Stimulated activated CD4-positive, alpha-beta T cell treated with anti-CD3 and anti-CD28 coated beads, Interleukin-15, amount 100 ng/mL, for 1 hour (primary cell): ENCODE measurements around the gene TUBB2A.
"Not testable (repeated sequence)": the region's sequence is repeated elsewhere in the genome, so short reads cannot be mapped to it uniquely, and the experiment has no call there.

ENCODE experiments used
- DNase-seq, 2 donors: peaks; one replicate each; pipeline ENCODE4 v3.0.0-alpha.2; 2020; ENCODE audit warnings: low read depth in 1 of 2, low spot score in 1 of 2

Gene TUBB2A

DNA sequence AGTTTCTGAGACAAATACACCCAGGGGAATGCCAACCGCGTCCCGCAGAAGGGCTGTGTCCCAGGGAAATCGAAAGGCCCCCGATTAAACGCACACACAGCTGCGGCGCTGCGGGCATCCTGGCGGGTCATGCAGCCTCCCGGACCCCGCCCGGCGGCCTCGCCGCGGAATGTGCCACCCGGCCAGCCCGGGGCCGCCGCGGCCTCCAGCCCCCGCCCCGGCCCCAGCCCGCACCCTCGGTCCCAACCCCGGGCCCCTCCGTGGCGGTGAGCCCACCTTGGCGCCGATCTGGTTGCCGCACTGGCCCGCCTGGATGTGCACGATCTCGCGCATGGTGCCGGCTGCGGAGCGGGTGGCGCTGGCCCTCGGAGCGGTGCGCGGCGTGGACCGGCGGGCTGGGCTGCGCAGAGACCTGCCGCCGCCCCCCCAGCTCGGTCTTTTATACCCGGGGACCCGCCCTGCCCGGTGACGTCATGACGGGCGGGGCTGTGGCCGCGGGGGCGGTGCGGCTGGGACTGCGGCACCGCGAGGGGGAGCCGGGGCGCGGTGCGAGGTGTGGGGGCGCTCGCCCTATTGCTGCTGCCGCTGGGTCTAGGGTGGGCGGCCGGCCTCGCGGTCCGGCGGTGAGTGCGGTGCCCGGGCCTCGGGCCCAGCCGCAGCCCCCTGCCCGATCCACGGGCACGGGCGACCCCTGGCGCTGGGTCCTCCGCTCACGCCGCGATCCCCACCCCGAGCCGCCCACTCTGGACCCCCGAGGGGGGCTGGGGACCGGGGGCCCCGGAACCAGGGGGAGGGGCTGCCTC lies at the start of gene TUBB2A:
Gene TUBB2A, minus strand, starts transcription at position 414 of the 803 bp plus-strand sequence. Its CDS starts 81 bp downstream, at position 333.
- peak; percentile 80 to 88 for DNase-seq

DNA sequence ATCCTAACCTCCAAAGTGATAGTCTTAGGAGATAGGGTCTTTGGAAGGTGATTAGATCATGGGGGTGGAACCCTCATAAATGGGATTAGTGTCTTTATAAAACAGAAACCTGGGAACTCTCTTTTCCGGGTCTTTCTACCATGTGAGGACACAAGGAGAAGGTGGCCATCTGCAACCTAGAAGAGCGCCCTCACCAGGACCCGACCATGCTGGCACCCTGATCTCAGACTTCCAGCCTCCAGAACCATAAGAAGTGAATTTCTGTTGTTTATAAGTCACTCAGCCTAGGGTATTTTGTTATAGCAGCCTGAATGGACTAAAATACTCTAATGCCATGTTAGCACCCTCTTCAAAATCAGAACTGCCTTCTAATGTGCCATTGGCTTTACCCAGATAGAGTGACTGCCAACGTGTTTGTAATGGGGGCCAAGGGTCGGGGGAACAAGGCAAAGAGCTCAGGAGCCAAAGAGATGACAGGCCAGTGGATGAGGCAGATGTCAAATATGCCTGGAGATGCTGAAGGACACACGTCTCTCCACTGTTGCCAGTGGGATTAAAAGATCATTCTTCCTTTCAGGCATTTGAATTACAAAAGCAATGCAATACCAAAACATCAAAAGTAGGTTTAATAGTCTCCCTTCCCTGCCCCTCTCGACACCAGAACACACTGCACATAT lies 49.1 kb upstream of the TUBB2A start:
- no peak for DNase-seq

DNA sequence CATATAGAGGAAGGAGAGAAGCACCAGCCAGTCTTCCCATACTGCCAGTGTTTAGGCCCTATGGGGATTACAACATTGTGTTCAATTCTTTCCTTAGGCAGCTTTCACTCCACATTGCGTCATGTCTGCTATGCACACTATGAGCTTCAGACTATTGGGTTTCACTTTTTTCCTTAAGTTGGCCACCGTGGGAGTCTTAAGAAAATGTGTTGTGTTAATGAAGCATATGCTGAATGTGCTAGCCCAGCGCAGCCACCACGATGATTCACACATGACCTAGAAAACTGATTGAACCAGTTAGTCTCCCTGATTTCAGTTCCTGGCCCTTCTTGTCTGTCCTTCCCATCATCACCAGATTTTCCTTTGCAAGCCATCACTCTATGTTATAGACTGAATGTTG lies 48.6 kb upstream of the TUBB2A start:
- DNase-seq = no peak

DNA sequence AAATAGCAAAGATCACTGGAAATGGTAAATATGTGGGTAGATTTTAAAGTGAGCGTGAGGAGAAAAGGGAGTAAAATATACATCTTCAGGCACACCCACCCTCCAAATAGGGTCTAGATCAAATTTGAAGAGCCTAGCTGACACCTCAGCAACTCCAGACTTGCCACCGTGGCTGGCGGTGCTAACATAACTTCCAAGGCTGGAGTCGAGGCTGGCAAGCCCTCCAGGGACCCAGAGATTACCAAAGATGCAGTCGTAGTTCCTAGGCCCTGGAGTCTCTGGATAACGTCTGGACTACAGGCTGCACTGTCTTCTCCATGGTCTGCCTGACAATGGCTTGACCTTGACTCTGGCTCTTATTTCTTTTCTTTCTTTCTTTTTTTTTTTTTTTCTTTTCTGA lies 47.6 kb upstream of the TUBB2A start:
- no peak for DNase-seq

DNA sequence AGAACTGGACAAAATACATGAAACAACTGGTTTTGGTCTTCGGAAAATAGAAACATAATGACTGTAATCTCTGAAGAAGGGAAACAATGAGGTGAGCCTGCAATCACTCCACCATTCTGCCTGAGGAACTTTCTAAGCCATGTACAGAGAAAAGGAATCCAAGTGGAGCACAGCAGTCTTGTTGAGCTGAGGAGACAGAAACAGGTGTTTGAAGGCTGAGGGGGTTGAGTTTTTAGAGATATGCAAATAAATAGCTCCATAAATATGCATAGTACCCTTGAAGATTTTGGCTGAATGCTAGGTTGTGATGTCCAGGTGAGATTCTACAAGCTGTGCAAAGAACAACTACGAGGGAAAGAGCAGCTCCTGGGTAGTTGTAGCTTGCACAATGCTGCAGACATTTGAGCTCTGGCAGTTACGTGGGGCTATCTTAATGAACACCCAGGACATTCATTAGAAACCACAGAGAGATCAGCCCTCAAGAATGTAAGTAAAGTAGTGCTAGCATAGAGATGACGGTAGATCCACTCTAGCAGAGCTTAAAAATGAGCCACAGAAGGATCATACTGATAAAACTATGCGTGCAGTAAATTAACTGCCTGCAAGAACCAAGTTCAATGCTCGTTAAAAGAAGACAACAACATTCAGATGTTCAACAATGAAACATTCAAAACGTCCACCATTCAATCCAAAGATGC lies 45.8 kb upstream of the TUBB2A start:
- no peak for DNase-seq

DNA sequence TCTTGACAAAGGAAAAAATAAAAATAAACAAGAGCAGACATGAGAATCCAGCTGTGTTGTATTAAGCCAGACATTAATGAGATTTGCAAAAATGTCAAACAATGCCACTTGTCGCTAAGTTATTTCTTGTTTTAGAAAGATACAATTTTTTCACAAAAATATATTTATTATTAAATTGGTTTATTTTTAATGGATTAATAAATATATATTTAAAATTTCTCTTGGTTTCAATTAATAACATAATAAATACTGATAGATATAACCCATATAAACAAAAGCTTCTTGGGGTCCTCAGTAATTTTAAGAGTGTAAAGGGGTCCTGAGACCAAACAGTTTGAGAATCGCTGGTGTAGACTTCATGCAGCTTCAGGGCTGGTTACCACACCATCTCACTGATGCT lies 44.0 kb upstream of the TUBB2A start:
- no peak for DNase-seq

DNA sequence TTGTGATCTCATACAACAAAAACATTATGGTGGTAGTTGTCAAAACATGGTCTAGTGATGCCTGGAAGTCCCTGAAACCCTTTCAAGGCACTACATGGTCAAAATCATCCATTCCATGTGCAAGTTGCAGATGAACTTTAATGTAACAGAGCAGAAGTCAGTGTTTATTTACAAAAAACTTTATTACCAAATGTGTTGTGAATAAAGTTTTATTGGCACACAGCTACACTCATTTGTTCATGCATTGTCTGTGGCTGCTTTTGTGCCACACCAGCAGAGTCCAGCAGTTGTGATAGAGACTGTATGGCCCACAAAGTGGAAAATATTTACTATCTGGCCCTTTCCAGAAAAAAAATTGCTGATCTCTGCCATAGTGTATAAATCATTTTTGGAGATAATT lies 43.3 kb upstream of the TUBB2A start:
- DNase-seq = no peak

DNA sequence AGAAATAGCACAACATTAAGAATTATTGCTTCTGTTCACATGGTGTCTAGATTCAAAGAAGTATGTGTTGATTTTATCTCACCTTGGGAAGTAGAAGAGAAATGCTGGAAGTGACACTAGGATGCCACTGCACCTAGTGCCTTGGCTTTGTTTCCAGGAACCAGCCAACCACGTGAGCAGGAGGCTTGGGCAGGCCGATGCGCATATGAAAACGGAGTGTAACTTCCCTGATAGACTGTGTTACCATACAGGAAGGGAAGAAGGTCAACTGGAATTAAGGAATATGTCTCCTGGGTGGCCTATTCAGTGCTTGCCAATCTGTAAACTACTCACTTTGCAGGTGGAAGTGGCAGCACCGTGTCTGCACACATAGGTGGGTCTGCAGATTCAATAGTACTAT lies 42.0 kb upstream of the TUBB2A start:
- no peak for DNase-seq

DNA sequence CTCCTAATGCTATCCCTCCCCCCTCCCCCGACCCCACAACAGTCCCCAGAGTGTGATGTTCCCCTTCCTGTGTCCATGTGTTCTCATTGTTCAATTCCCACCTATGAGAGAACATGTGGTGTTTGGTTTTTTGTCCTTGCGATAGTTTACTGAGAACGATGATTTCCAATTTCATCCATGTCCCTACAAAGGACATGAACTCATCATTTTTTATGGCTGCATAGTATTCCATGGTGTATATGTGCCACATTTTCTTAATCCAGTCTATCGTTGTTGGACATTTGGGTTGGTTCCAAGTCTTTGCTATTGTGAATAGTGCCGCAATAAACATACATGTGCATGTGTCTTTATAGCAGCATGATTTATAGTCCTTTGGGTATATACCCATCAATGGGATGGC lies 40.4 kb upstream of the TUBB2A start:
- DNase-seq = not testable (repeated sequence)

DNA sequence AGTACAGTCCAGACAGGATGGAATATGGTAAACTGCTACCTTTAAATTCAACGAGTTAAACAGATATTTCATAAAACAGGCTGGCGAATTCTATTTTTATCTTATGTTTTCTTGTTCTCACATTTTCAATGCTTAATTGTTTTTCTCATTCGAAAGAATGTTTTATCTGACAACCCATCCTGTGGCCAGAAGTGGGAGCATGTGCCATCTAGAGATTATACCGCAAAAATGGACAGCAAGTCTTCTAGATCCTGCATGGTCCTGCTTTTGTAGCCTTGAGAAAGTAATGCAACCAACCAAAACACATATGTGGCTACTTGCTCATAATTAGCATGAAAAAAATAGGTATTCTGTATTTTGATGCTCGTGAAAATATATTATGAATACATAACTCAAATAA lies 39.4 kb upstream of the TUBB2A start:
- DNase-seq = no peak

DNA sequence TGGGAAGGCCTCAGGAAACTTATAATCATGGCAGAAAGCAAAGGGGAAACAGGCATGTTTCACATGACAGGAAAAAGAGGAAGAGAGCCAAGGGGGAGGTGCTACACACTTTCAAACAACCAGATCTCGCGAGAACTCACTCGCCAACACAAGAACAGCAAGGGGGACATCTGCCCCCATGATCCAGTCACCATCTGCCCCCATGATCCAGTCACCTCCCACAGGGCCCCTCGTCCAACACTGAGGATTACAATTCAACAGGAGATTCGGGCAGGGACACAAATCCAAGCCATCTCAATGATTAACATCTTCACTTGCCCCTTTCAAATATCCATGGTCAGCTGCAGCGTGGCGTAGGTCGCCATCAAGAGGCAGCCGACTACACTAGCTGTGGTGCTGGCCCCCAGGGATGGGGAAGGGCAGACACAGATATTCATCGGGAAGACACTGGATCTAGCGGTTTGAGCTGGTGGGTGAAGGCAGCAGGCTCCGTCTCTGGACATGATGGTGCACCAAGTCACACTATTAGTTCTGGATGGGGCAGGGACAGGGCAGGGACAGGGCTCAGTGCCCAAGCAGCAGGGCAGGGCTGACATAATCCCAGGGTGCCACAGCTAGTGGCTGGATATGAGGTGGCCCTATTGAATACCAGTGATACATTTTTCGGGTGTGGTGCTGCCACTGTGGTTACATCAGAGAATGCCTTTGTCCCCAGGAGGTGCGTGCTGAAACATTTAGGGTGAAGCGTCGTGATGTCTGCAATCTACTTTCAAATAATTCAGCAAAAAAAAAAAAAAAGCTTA lies 38.6 kb upstream of the TUBB2A start:
- no peak for DNase-seq

DNA sequence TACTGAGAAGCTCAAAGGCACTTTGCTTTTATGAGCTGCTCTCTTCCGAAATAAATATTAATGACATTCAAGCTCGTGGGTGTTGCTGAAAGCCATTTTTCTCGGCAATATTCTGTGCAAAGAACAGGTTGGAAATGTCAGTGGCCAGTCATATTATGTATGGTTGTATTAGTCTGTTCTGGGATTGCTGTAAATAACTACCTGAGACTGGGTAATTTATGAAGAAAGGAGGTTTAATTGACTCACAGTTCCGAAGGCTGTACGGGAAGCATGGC lies 38.0 kb upstream of the TUBB2A start:
- no peak for DNase-seq

DNA sequence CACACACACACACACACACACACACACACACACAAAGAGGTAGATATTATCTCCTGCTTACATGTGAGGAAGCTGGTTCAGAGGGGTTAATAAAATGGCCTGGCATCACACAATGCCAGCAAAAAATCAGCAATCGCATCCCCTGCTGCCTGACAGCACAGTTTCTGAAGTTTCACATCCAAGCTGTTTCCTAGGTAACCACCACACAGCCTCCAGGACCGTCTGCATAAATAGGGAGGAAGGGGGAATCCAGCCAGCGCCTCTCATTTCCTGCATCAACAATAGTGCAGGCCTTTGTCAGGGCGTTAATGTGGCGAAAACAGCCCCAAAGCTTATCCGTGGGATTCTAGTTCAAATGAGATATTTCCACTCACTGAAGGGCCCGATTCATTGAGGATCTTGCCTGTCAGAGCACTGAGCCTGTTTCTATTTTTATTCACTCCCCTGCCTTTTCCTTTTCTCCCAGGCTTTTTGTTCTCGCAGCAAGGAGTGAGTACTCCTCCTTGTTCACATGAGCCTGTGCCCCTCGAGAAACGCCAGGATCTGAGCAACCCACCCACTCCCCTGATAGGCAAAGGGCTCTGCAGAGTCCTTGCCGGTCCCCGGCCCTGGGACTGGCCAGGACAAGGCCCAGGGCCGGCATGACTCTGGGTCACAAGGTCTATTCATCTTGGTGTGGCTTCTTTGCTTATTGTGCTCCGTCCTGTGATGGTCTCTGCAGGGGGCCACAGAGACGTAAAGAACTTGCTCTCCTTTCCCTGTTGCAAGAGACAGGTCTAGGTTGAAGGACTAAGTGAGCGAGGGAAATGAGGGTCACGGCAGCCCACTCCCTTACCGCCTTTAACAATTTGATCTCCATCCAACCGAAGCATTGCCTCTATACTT lies 37.4 kb upstream of the TUBB2A start:
- DNase-seq = no peak

DNA sequence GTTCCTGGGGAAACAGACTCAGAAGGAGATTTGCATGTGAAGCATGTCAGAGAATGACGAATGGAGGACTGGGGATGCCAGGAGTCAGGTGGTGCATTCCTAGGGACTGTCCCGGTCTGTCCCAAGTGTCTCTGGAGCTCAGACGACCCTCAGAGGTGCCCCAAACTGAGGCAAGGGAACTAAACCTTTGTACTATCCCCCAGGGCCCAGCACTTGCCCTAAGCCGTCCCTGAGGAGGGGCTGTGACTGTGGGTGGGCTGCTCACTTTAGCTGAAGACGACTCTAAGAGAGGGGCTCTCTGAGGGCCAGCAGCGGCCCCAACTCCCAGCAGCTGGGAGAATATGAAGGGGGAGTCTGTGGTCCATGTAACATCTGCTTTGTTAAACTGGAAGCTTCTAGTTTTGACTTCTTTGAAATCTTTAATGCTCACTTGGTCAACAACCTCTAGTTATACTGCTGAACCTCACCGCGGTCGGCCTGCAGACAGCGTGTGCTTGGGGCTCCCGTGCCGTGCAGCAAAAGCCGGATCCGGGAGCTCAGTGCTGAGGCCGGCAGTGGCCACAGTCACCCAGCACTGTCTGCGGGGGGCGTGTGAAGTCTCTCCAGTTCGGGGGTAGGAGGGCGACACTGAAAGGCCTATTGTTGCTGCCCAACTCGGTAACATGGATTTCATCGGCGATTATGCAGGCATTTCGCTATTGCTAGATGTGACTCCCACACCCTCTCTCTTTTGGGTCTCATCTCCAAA lies 35.9 kb upstream of the TUBB2A start:
- DNase-seq = no peak

DNA sequence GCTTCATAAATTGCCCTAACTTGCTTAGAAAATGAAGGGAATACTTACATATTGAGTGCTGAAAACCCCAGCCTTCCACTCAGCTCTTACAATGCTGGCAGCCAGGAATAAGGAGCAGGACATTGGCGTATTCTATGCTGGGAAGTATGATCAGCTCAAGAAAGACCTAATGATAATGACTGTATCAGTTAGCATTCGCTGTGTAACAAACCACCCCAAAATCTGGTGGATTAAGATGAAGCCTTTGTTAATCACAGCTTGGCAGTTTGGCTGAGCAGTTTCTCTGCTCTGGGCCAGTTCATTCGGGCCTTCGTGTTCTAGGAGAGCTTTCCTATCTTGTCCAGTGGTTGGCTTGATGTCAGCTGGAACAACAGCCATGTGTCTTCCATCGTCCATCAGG lies 33.4 kb upstream of the TUBB2A start:
- DNase-seq = no peak

DNA sequence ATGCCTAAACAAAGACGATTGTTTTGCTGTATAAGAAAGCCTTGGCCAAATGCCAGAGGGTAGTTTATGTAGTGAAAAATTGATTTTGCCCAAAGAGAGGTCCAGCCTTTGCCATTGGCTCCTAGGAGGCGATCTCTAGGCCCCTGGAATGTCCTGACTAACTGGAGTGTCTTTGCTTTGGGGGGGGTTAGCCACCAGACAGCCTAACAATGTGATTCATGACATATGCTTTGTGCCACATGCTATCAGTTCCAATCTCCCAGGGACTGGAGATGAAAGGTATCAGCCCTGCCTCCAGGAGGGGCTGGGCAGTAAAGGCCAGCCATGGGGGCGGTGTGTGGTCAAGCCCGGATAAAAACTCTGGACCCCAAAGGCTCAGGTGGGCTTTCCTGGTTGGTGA lies 32.7 kb upstream of the TUBB2A start:
- DNase-seq = no peak

DNA sequence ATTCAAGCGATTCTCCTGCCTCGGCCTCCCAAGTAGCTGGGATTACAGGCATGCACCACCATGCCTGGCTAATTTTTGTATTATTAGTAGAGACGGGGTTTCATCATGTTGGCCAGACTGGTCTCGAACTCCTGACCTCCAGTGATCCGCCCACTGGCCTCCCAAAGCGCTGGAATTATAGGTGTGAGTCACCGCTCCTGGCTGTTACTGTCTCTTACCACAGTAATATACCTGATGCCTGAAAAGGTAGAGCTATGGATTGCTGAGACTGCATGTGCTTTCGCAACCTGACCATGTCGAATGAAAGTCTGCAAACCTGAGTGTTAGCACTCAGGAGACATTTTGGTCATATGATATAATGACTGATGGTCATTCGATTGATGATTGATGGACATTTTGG lies 31.8 kb upstream of the TUBB2A start:
- not testable (repeated sequence) for DNase-seq

DNA sequence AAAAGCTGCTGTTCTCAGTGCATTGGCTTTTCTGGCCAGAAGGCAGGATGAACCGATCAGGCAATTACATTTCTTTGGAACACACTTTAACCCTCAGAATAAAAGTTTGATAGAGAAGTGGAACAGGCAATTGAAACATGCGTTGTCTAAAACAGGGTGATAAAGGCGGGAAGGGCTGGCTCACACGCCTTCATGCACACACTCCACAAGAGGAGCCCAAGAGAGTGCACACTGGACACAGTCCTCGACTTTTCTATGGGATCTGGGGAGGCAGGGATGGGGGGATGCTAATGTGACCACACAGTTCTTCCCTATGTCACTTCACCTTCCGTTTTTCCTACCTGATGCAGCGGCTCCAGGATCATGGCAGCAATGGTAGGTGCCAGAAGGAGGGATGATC lies 30.9 kb upstream of the TUBB2A start:
- DNase-seq = no peak

DNA sequence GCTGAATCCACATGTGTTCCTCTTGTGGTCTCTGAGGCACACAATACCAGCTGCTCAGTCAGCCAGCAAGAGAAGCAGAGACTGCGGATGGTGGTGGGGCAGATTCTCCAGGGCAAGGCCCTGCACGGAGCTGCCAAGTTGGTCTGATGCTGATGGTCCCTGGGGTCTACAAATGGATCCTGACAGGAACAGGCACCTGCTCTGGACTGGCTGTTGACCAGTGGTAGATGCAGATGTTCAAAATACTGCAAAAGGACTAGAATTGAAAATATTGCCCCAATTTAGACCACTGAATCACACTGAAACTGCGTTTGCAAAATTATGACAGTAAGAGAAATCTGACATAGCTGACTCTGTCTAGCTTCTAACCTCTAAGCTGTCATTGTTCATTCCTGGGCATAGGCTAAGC lies 29.6 kb upstream of the TUBB2A start:
- no peak for DNase-seq

DNA sequence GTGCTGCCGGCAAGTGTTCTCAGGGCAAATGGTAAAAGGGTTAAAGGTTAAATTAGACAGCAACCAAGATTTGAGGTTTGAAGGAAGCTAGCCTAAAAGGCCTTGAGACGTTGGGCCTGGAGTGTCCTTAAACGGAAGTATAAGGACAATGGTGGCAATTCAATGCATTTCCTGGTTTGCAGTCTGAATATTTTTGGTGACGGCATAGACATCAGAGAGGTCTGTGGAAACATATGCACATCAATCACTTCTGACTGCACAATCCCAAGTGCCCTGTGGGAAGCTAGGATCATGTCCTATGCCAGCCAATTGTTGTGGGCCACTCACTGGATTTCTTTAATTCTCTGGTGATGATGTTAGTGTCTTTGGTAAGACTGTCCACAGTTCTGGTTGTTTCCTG lies 25.7 kb upstream of the TUBB2A start:
- DNase-seq = no peak
